Spleen (tissue), 7 donors: ENCODE results near the gene PDK2.

ENCODE experiments used
- POLR2A ChIP-seq, 3 donors: fragments of 450-650 bp; IDR thresholded peaks; one replicate each; pipeline ENCODE4 v1.5.1; 2017; ENCODE audit warnings: antibody characterized with exemption in 3 of 3, mild to moderate bottlenecking in 1 of 3
- POLR2AphosphoS5 ChIP-seq, 3 donors: sonication (generic); formaldehyde crosslinking; IDR thresholded peaks; one replicate each; pipeline ENCODE4 v1.5.1; 2017; ENCODE audit warnings: antibody characterized with exemption in 3 of 3
- TF ChIP-seq, protein P1 (sequence below), 11 experiments: fragments of 200-600 bp in 7 of 11; fragments of 450-650 bp in 4 of 11; sonication (generic) in 4 of 11; IDR thresholded peaks in 8 of 11; conservative IDR thresholded peaks in 3 of 11; 1 replicate in 7 of 11; 2 replicates in 4 of 11; pipeline versions ENCODE4 v1.4.0 to v1.8.0; 2016 to 2021; ENCODE audit warnings: antibody characterized with exemption in 11 of 11, inconsistent platforms in 4 of 11, mild to moderate bottlenecking in 1 of 11
- donor health status: DM: no; HTN: no; CAD: no; lungs with moderate emphysema.
- donor health status: DM: no; HTN: no; CAD: no.
- donor health status: DM: no; HTN: no; CAD: no.

DNA sequence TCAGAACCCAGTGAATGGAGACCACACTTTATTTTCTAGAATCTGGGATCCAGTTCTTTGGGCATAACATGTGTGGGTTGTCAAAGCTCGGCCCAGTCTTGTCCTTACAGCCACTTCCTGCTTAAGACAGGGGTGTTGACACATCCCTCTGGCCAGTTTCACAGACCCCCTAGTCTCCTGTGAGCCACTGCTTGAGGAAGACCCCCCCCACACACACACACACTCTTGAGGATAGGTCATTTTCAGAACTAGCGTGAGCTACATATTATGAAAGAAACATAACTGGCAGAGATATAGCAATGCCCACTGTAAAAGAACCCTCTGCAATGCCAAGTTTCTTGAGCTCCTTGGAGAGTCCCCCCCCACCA lies 3.2 kb upstream of the PDK2 start:
- TF ChIP-seq, protein P1, sequence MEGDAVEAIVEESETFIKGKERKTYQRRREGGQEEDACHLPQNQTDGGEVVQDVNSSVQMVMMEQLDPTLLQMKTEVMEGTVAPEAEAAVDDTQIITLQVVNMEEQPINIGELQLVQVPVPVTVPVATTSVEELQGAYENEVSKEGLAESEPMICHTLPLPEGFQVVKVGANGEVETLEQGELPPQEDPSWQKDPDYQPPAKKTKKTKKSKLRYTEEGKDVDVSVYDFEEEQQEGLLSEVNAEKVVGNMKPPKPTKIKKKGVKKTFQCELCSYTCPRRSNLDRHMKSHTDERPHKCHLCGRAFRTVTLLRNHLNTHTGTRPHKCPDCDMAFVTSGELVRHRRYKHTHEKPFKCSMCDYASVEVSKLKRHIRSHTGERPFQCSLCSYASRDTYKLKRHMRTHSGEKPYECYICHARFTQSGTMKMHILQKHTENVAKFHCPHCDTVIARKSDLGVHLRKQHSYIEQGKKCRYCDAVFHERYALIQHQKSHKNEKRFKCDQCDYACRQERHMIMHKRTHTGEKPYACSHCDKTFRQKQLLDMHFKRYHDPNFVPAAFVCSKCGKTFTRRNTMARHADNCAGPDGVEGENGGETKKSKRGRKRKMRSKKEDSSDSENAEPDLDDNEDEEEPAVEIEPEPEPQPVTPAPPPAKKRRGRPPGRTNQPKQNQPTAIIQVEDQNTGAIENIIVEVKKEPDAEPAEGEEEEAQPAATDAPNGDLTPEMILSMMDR (IDR thresholded peaks at IDR 0.05 in 8 of 11, conservative IDR thresholded peaks at IDR 0.05 in 3 of 11) = no peak
- TF ChIP-seq POLR2A (IDR thresholded peaks at IDR 0.05) = no peak
- no peak for TF ChIP-seq POLR2AphosphoS5 (IDR thresholded peaks at IDR 0.05)
